K562 (cell line): Measurements from ENCODE around the gene TECPR2. TPM values are rescaled to one million over a fixed set of nuclear protein-coding genes. Genes with fewer than 3 reads are reported as not detected.
A peak's percentile ranks its signal among the peaks of the same experiment; 100 is the strongest.

Source experiments
- BRCA1 ChIP-seq, 2 experiments: fragments of 450-650 bp in 1 of 2; sonication (generic) in 1 of 2; formaldehyde crosslinking in 1 of 2; IDR thresholded peaks; 2 replicates each; pipeline versions ENCODE4 v1.5.0 to v1.6.1; 2017 to 2020; ENCODE audit warnings: mild to moderate bottlenecking in 1 of 2, missing genetic modification reagents in 1 of 2
- MAFG ChIP-seq: fragments of 450-650 bp; conservative IDR thresholded peaks from 2 replicates; pipeline ENCODE4 v1.6.1; 2016; ENCODE audit warnings: missing genetic modification characterization, missing compliant biosample characterization
- POLR3A ChIP-seq: IDR thresholded peaks from 2 replicates; pipeline ENCODE4 v1.6.1; 2011; ENCODE audit warnings: borderline replicate concordance, mild to moderate bottlenecking, moderate library complexity; ENCODE audit not compliant: insufficient read length, insufficient read depth; ENCODE audit errors: extremely low read depth
- RFX5 ChIP-seq: IDR thresholded peaks from 2 replicates; pipeline ENCODE4 v1.6.1; 2011; ENCODE audit warnings: low read depth, mild to moderate bottlenecking, improper control_type of control experiment, low read length
- SP2 ChIP-seq: IDR thresholded peaks from 2 replicates; pipeline ENCODE4 v1.6.1; 2011; ENCODE audit warnings: mild to moderate bottlenecking, low read depth, low read length, moderate library complexity; ENCODE audit not compliant: poor library complexity, severe bottlenecking; ENCODE audit errors: extremely low read depth
- ZNF695 ChIP-seq: fragments of 450-650 bp; formaldehyde crosslinking; IDR thresholded peaks from 2 replicates; pipeline ENCODE4 v1.4.0; 2020; ENCODE audit warnings: mild to moderate bottlenecking, moderate library complexity
- ZNF740 ChIP-seq, 3 experiments: fragments of 200-800 bp in 1 of 3; sonication (Bioruptor generic) in 1 of 3; sonication (generic) in 1 of 3; formaldehyde crosslinking in 1 of 3; IDR thresholded peaks; 2 replicates each; pipeline versions ENCODE4 v1.6.1 to v1.8.0; 2016 to 2022; ENCODE audit warnings: mild to moderate bottlenecking in 2 of 3, missing compliant biosample characterization in 2 of 3, missing genetic modification characterization in 2 of 3, missing genetic modification reagents in 1 of 3
- polyA plus RNA-seq, 8 experiments: library from polyadenylated mRNA; depleted of rRNA in 4 of 8; stranded (reverse) in 5 of 8; unstranded in 3 of 8; fragments of >200 nt; fragmentation: Nextera tagmentation in 2 of 8; fragmentation: Illumina TruSeq in 1 of 8; extraction: Ambion mirVana in 2 of 8; extraction: Trizol in 1 of 8; gene quantifications; 2 replicates each; pipeline versions ENCODE4 v1.2.1 to v1.2.3, GENCODE V29; 2011 to 2014; ENCODE audit warnings: inconsistent platforms in 1 of 8, missing spikeins in 1 of 8
- total RNA-seq, 7 experiments: library from RNA; depleted of rRNA in 6 of 7; stranded (reverse); fragments of >200 nt in 6 of 7; fragmentation: Illumina TruSeq in 2 of 7; extraction: Trizol in 2 of 7; gene quantifications; 2 replicates each; pipeline versions ENCODE4 v1.2.1 to v1.2.3, GENCODE V29; 2011 to 2021; ENCODE audit warnings: low replicate concordance in 1 of 7
- TF ChIP-seq, protein P1 (sequence below), 2 experiments: fragments of 450-650 bp; IDR thresholded peaks; 2 replicates each; pipeline ENCODE4 v1.6.1; 2016; ENCODE audit warnings: mild to moderate bottlenecking in 2 of 2, borderline replicate concordance in 1 of 2, low read depth in 1 of 2, moderate library complexity in 1 of 2
- TF ChIP-seq, protein P2 (sequence below), 2 experiments: IDR thresholded peaks; 2 replicates each; pipeline ENCODE4 v1.6.1; 2011; ENCODE audit warnings: borderline replicate concordance in 1 of 2, control low read depth in 1 of 2, low read depth in 1 of 2, low read length in 1 of 2, mild to moderate bottlenecking in 1 of 2, mixed read lengths in 1 of 2, moderate library complexity in 1 of 2; ENCODE audit not compliant: insufficient read depth in 1 of 2, insufficient read length in 1 of 2, poor library complexity in 1 of 2, severe bottlenecking in 1 of 2; ENCODE audit errors: extremely low read depth in 1 of 2

The TECPR2 gene
- total and polyA plus RNA-seq, 9 of the 15 experiments (the other 6 are each of a cell fraction or from before 2014, with no cell fraction given), result 0.04 to 3.0 (median 0.83) TPM

GRCh38 chr14:102508774-102509745 lies 146.3 kb downstream of the TECPR2 start (continued):
- TF ChIP-seq, protein P1, sequence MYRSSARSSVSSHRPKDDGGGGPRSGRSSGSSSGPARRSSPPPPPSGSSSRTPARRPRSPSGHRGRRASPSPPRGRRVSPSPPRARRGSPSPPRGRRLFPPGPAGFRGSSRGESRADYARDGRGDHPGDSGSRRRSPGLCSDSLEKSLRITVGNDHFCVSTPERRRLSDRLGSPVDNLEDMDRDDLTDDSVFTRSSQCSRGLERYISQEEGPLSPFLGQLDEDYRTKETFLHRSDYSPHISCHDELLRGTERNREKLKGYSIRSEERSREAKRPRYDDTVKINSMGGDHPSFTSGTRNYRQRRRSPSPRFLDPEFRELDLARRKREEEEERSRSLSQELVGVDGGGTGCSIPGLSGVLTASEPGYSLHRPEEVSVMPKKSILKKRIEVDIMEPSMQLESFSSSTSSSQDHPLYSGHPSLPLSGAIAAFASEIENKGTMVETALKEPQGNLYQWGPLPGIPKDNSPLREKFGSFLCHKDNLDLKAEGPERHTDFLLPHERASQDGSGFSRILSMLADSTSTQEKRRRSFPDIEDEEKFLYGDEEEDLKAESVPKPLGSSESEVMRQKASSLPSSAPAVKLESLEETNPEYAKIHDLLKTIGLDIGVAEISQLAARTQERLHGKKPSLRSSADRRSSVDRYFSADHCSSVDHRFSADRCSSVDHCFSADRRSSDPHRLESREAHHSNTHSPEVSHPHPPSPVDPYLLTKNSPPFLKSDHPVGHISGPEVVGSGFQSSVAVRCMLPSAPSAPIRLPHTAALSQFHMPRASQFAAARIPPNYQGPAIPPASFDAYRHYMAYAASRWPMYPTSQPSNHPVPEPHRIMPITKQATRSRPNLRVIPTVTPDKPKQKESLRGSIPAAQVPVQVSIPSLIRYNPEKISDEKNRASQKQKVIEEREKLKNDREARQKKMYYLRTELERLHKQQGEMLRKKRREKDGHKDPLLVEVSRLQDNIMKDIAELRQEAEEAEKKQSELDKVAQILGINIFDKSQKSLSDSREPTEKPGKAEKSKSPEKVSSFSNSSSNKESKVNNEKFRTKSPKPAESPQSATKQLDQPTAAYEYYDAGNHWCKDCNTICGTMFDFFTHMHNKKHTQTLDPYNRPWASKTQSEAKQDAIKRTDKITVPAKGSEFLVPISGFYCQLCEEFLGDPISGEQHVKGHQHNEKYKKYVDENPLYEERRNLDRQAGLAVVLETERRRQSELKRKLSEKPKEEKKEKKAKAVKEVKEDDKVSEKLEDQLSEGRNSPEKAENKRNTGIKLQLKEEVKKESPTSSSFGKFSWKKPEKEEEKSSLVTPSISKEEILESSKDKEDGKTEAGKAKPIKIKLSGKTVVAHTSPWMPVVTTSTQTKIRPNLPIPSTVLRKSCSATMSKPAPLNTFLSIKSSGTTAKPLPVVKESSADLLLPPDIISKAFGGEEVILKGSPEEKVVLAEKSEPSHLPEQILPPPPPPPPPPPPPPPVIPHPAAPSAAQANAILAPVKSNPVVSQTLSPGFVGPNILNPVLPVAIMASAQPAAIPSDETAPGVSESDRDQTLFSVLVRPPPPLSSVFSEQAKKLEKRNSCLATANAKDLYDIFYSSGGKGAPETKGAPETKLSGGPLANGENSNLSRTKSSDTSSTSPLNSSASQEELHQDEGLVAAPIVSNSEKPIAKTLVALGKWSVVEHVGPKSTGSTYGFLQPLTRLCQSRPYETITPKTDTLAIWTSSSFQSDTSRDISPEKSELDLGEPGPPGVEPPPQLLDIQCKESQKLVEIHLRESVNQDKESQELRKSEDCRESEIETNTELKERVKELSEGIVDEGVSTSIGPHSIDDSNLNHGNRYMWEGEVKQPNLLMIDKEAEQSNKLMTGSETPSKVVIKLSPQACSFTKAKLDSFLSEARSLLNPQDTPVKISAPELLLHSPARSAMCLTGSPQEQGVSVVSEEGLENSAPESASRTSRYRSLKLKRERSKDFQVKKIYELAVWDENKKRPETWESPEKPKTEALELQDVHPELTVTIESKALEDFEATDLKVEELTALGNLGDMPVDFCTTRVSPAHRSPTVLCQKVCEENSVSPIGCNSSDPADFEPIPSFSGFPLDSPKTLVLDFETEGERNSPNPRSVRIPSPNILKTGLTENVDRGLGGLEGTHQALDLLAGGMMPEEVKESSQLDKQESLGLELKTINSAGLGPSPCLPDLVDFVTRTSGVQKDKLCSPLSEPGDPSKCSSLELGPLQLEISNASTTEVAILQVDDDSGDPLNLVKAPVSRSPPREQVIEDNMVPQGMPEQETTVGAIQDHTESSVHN (IDR thresholded peaks at IDR 0.05; ENCODE audit: borderline replicate concordance in 1 of 2, low read depth in 1 of 2), result no peak
- TF ChIP-seq MAFG (tag) (no peak), ZNF740 (CRISPR knock-in tag; IDR thresholded peaks at IDR 0.05) (peak; percentile 7; the same call in 1 of the 2 replicates), ZNF740 (tag; IDR thresholded peaks at IDR 0.05) (no peak), ZNF695 (CRISPR knock-in tag) (no peak), RFX5 (no peak), POLR3A (no peak), BRCA1 (IDR thresholded peaks at IDR 0.05) (no peak), BRCA1 (CRISPR knock-in tag; IDR thresholded peaks at IDR 0.05) (no peak), SP2 (no peak)
- TF ChIP-seq, protein P2, sequence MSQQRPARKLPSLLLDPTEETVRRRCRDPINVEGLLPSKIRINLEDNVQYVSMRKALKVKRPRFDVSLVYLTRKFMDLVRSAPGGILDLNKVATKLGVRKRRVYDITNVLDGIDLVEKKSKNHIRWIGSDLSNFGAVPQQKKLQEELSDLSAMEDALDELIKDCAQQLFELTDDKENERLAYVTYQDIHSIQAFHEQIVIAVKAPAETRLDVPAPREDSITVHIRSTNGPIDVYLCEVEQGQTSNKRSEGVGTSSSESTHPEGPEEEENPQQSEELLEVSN (IDR thresholded peaks at IDR 0.05; ENCODE audit: borderline replicate concordance in 1 of 2, extremely low read depth in 1 of 2, insufficient read depth in 1 of 2, insufficient read length in 1 of 2, low read depth in 1 of 2, low read length in 1 of 2, poor library complexity in 1 of 2, severe bottlenecking in 1 of 2), result no peak
